HG03469 (cell line): Measurements from ENCODE around the gene ARHGAP15.

Source experiments
- ATAC-seq: cut with Tn5 transposase; IDR thresholded peaks from one replicate; pipeline ENCODE4 v1.9.1; 2021; ENCODE audit warnings: mild to moderate bottlenecking, moderate library complexity, moderate number of reproducible peaks; ENCODE audit not compliant: unreplicated experiment

The ARHGAP15 gene

GRCh38 chr2:143560724-143561123 is 431.5 kb downstream of the ARHGAP15 start:
- ATAC-seq: no peak

DNA sequence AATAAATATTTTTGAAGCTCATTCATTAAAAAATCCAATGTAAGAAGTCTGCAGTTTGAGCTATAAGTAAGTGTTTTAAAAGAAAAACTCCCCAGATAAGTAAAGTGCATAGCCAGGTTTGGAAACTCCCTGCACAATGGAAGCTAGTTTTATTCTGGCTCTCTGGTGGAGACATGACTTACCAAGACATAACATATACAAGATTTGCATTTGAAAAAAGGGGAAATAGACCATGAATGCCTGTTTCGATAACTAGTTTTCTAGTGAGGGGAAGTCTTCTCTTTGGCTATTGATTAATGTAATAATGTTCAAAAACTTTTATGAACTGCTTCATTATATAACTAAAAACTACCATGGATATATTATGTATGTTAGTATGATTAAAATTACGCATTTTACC is 435.2 kb downstream of the ARHGAP15 start:
- ATAC-seq: peak; percentile 88

DNA sequence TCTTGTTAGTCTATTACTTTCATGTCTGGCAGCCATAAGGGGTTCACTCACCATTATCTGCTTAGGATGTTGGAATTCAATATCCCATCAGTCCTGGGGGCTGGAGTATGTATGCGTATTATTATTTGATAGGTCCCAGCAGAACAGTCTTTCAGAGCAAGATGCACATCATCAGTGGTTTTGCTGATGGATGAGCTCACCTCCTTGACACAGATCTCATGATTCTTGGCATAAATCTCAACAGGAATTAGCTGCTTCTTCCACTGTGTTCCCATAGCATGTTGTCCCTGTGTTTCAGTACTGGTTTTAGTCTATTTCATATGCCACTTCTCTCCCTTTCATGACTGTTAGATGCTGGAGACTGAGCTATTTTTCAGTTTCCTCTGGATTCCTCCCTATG is 442.5 kb downstream of the ARHGAP15 start:
- ATAC-seq: no peak

GRCh38 chr2:143572421-143572820 is 443.2 kb downstream of the ARHGAP15 start:
- ATAC-seq: no peak

DNA sequence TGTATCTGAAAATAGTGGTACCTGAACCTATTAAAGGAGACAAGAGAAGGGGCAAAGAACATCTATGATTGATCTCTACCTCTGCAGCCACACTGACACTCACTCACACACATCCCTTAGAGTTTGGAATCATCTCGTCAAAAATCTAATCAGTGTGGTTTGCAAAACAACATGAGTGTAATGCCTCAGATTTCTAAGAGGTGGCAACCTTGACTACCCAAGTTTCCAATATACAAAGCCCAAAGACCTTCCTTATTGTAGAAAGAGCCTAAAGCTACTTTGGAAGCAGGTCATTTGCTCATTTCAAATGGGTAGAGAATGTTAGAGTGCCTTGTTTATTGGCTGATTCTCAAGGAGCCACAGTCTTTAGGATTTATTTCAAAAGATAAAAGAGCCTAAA is 444.9 kb downstream of the ARHGAP15 start:
- ATAC-seq: no peak

DNA sequence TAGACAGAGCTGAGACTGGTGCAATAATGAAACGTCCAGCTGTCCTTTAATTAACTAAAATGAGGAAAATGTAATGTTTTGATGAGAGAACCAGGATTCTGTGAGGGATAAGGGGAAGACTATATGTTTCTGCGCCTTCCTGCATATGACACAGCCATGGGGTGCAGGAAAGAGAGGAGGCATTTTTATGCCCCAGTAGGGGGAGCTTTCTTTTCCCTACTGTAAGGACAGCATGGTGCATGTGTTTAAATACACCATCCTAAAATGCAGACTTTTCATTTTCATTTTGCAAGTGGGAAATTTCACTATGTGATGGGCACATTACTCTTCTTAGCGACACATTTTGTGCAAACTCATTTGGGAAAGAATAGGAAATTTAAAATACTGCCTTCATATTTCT is 446.1 kb downstream of the ARHGAP15 start:
- no peak for ATAC-seq

DNA sequence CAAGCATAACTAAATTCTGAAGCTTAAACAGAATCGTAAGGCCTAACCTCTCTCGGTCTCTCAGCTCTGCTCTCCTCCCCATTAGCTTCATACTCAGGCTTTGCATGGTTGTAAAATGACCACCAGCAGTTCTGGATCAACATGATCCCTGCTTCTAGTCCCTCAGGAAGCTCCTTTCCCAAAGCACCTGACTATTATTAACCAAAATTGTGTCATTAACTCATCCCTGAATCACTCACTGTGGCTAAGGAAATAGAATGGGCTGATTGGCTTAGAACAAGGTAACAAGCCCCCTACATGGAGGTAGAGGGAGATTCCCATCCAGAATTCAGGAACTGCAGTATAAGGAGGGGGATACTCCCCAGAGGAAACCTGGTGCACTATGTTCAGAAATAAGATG is 448.3 kb downstream of the ARHGAP15 start:
- no peak for ATAC-seq

GRCh38 chr2:143579456-143579855 is 450.2 kb downstream of the ARHGAP15 start:
- no peak for ATAC-seq

- no peak for ATAC-seq
Observed at GRCh38 chr2:143581134-143581533, 451.9 kb downstream of the ARHGAP15 start.

DNA sequence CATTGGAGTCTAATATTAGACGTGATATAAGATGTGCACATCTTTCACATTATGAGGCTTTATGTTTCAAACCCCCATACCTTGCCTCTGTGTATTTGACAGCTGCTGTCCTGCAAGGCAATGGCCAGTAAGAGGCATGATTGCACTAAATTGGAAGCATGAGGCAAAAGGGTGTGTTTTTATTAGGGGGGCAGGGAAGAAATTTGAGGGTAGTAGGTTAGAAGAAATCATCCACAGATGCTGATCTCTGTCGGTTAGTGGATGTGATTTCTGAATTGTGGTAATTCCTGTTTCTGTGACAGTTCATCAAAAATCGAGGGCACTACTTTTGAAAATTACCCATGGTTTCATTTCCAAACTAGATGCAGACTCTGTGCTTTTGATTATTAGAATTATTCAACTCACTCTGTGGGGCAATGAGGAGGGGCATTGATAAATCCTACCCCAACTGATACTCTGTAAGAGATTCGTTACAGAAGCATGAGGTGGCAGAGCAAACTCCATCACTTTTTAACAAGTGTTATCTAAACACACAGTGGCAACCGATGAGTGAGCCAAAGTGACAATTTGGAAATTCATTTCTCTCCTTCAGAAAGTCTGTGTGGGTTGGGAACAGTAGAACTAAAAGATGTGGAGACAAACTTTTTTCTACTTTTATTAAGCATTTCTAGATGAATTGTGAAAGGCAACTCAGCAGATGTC is 453.0 kb downstream of the ARHGAP15 start:
- no peak for ATAC-seq

GRCh38 chr2:143584936-143585335 is 455.7 kb downstream of the ARHGAP15 start:
- no peak for ATAC-seq

GRCh38 chr2:143586119-143586518 is 456.9 kb downstream of the ARHGAP15 start:
- no peak for ATAC-seq

- no peak for ATAC-seq
Observed at GRCh38 chr2:143588746-143589145, 459.5 kb downstream of the ARHGAP15 start.

DNA sequence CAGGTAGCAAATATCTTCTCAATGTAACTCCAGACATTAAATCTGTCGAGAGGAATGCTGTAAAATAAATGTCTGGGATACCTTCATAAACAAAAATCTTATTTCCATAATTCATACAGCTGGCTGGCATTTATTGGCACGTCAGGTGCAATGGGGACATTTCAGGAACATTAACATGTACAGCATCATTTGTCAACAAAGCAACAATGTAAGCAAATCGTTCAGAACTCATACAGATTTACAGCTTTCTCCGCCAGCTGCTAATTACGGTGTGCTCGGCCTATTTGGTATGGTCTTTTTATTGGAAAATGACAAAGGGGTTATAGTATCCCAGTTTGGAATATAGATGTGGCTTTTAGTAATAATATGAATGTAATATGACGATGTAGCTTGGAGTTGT is 464.9 kb downstream of the ARHGAP15 start:
- no peak for ATAC-seq

GRCh38 chr2:143594745-143595144 is 465.5 kb downstream of the ARHGAP15 start:
- no peak for ATAC-seq

- ATAC-seq: no peak
Observed at GRCh38 chr2:143600116-143600515, 470.9 kb downstream of the ARHGAP15 start.

DNA sequence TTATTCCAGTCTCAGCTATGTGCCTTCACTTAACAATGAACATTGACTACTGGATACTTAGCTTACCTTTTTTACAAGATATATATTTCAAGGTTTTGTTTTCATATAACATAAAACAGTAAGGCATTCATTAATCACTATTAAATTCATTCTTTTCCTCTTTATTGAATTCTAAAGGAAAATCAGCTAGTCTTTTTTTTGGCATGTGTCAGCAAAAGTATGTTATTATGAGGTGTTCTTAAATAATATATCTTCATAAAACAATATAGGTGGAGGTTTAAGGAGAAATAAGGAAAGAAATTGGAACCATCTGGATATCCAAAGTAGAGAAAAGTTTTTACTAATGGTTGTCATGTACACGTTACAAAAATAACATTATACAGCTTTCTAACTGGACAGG is 472.6 kb downstream of the ARHGAP15 start:
- ATAC-seq: no peak

GRCh38 chr2:143603035-143603655 is 473.9 kb downstream of the ARHGAP15 start:
- no peak for ATAC-seq

DNA sequence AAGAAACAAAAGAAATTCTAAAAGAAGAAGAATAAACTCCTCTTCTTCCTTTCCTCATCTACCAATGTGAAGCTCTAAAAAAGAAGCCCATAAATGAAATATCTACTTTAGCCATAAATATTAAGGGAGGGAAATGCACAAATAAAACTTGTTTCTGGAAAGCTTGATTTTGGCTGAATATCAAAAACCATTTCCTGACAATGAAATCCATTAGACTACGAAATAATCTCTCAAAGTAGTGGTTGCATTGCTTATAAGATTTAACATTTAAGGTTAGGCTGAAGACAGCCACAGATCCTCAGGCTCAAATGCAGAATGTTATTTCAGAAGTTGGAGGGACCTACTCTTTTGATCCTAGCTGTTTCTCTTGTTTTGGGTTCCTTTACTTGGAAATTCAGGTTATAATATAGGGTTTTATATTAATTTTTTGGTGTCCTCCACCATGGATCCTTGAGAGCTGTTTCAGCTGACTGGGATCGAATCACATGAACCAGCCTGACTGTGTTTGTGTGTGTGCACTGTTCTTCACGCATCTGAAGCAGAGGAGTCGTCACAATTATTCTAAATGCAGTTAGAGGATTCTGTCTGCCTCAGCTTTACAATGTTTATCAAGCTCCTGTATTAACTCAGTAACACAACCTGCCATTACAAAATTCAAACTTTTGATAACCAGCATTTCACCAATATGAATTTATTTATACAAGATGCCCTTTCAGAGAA is 474.8 kb downstream of the ARHGAP15 start:
- ATAC-seq: no peak

DNA sequence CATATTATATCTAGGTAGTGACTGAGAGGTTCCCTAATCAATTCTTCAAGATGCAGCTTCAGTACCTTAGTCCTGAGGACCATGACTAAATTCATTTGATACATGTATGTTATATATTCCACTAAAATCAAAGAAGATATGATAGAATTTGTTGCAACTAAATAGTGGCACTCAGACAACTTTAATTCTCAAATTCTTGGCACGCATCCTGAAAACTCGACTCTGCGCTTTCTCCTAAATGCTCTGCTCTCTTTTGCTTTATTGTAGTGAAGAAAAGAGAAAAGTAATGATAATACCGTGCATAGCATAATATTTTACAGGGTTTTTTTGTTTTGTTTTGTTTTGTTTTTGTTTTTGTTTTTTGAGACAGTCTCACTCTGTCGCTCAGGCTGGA is 475.3 kb downstream of the ARHGAP15 start:
- no peak for ATAC-seq

- ATAC-seq: no peak
Observed at GRCh38 chr2:143607231-143608062, 478.2 kb downstream of the ARHGAP15 start.
